Peyer's patch (tissue), 4 donors: ENCODE results near the gene KCNMA1. TPM values are rescaled to one million over a fixed set of nuclear protein-coding genes. Genes with fewer than 3 reads are reported as not detected.
A peak's percentile ranks its signal among the peaks of the same experiment; 100 is the strongest.

Source experiments
- DNase-seq, 3 donors: peaks; one replicate each; pipeline ENCODE4 v3.0.0-alpha.2; 2017 to 2019
- H3K27ac ChIP-seq, 4 donors: fragments of 200-600 bp; sonication (generic); one replicate each; pipeline ENCODE4 v1.5.1; 2016 to 2019
- H3K27me3 ChIP-seq, 2 donors: fragments of 200-600 bp; sonication (generic); one replicate each; pipeline ENCODE4 v1.5.1; 2019
- H3K36me3 ChIP-seq, 3 donors: fragments of 200-600 bp; sonication (generic); one replicate each; pipeline ENCODE4 v1.5.1; 2016 to 2019
- H3K4me1 ChIP-seq, 4 donors: fragments of 200-600 bp; sonication (generic); one replicate each; pipeline ENCODE4 v1.5.1; 2016 to 2019
- H3K4me3 ChIP-seq, 4 donors: fragments of 200-600 bp; sonication (generic); 1 replicate in 3 of 4; 2 replicates in 1 of 4; pipeline ENCODE4 v1.5.1; 2016 to 2019; ENCODE audit warnings: mild to moderate bottlenecking in 1 of 4
- H3K9me3 ChIP-seq, 4 donors: fragments of 200-600 bp; sonication (generic); one replicate each; pipeline ENCODE4 v1.5.1; 2016 to 2019; ENCODE audit warnings: mild to moderate bottlenecking in 1 of 4
- POLR2A ChIP-seq, 2 donors: fragments of 450-650 bp; IDR thresholded peaks; one replicate each; pipeline ENCODE4 v1.5.1; 2017; ENCODE audit warnings: antibody characterized with exemption in 2 of 2, mild to moderate bottlenecking in 2 of 2, moderate library complexity in 2 of 2
- total RNA-seq, 4 donors: library from RNA; depleted of rRNA; stranded (reverse); fragments of >200 nt; gene quantifications; one replicate each; pipeline ENCODE4 v1.1.0, GENCODE V29; 2016
- TF ChIP-seq, protein P1 (sequence below), 6 experiments: fragments of 450-650 bp in 4 of 6; fragments of 200-600 bp in 2 of 6; sonication (generic) in 1 of 6; IDR thresholded peaks; one replicate each; pipeline ENCODE4 v1.5.1; 2017 to 2019; ENCODE audit warnings: antibody characterized with exemption in 6 of 6, mild to moderate bottlenecking in 3 of 6, moderate library complexity in 1 of 6

The KCNMA1 gene
- total RNA-seq, 4 donors from 2014 or later: 17.8 to 29.1 (median 23.9) TPM

DNA sequence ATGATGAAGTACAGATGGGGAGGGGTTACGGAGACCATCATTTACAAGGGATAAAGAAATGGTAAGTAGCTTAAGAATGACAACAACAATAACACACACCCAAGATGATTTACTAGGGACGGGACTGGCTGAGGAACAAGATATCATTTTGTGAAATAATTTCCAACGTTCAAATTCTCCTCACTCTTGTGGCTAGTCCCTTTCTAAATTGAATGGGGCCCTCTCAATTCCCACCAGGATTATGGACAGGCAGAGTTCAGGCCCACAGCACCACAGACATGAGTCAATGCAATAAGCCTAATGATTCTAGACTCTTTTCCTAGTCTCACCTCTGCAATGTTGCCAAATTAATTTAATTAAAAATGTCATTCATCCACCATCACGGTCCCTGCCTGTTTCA is 448.1 kb downstream of the KCNMA1 start:
- H3K4me3 ChIP-seq: no peak overlapping the region
- H3K9me3 ChIP-seq: no peaks in the 10 kb centered on the region
- H3K27ac ChIP-seq: no peak overlapping the region

DNA sequence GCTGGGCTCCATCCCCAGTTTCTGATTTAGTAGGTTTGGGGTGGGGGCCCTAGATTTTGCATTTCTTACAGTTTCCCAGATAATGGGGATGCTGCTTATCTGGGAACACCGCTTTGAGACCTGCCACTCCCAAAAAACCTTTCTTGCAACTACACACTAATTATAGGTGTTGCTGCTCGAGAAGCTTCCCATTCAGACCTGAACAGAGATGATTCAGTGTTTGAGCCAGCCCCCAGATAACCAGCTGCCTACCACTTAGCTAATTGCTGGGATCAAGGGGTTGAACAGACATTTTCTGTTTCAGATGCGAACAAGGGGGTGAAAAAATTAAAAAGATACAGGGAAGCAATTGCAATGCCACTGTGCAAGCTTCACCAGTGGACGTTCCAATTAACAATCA is 448.5 kb downstream of the KCNMA1 start:
- no peak for DNase-seq
- Histone ChIP-seq H3K4me1 (no peaks in the 10 kb centered on the region), H3K9me3 (no peaks in the 10 kb centered on the region), H3K27ac (no peak overlapping the region), H3K4me3 (no peak overlapping the region), H3K36me3 (no peaks in the 10 kb centered on the region), H3K27me3 (no peaks in the 10 kb centered on the region)
- TF ChIP-seq, protein P1, sequence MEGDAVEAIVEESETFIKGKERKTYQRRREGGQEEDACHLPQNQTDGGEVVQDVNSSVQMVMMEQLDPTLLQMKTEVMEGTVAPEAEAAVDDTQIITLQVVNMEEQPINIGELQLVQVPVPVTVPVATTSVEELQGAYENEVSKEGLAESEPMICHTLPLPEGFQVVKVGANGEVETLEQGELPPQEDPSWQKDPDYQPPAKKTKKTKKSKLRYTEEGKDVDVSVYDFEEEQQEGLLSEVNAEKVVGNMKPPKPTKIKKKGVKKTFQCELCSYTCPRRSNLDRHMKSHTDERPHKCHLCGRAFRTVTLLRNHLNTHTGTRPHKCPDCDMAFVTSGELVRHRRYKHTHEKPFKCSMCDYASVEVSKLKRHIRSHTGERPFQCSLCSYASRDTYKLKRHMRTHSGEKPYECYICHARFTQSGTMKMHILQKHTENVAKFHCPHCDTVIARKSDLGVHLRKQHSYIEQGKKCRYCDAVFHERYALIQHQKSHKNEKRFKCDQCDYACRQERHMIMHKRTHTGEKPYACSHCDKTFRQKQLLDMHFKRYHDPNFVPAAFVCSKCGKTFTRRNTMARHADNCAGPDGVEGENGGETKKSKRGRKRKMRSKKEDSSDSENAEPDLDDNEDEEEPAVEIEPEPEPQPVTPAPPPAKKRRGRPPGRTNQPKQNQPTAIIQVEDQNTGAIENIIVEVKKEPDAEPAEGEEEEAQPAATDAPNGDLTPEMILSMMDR (IDR thresholded peaks at IDR 0.05): no peak

More for the DNA sequence above, 448.1 kb downstream of the KCNMA1 start:
- H3K4me1 ChIP-seq: no peaks in the 10 kb centered on the region
- TF ChIP-seq, protein P1 (IDR thresholded peaks at IDR 0.05): no peak
- no peak for TF ChIP-seq POLR2A (IDR thresholded peaks at IDR 0.05)
- no peaks in the 10 kb centered on the region for H3K27me3 ChIP-seq
- DNase-seq: no peak
- H3K36me3 ChIP-seq: no peaks in the 10 kb centered on the region

DNA sequence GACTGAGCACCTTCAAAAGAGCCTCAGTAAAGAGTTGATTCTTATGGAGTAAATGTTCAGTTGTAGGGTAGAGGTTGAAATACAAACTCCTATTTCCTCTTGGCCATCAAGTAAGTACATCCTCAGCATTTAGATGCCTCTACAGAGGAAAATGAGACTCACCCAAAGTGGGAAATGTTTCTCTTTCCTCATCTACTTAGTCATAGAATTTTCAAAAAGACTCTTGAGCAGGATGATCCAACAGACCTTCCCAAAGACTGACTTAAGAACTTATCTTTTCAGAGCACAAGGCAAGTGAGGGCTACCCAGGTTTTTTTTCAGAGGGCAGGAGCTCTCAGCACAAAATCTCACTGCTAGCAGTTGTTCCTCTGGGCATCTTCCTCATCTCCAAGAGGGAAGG is 449.1 kb downstream of the KCNMA1 start:
- Histone ChIP-seq H3K27me3 (no peaks in the 10 kb centered on the region), H3K4me1 (no peaks in the 10 kb centered on the region), H3K4me3 (no peak overlapping the region), H3K9me3 (no peaks in the 10 kb centered on the region), H3K27ac (peak overlapping the region in 1 of 4 donors; percentile 22), H3K36me3 (no peaks in the 10 kb centered on the region)
- no peak for DNase-seq
- TF ChIP-seq, protein P1 (IDR thresholded peaks at IDR 0.05): no peak
- no peak for TF ChIP-seq POLR2A (IDR thresholded peaks at IDR 0.05)

DNA sequence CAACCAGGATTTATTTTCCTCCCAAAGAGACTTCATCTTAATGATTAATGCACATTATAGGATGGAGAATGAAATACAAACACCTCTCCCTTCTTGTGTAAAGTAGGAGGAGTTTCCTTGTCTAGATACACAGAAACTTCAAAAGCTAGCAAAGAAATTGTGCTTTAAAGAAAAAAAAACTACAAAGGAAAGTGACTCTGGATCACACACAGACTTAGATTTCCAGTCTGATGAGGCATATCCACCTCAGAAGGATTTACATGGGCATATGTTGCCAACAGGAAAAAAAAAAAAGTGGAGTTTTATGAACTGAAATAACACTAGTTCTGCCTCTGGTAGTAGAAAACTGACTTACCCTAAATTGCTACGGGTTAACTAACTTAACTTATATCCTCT is 449.6 kb downstream of the KCNMA1 start:
- Histone ChIP-seq H3K36me3 (no peaks in the 10 kb centered on the region), H3K4me1 (no peaks in the 10 kb centered on the region), H3K4me3 (no peak overlapping the region), H3K27ac (peak overlapping the region in 1 of 4 donors; percentile 22), H3K9me3 (no peaks in the 10 kb centered on the region), H3K27me3 (no peaks in the 10 kb centered on the region)
- DNase-seq: no peak
- TF ChIP-seq, protein P1 (IDR thresholded peaks at IDR 0.05): no peak
- TF ChIP-seq POLR2A (IDR thresholded peaks at IDR 0.05): no peak

DNA sequence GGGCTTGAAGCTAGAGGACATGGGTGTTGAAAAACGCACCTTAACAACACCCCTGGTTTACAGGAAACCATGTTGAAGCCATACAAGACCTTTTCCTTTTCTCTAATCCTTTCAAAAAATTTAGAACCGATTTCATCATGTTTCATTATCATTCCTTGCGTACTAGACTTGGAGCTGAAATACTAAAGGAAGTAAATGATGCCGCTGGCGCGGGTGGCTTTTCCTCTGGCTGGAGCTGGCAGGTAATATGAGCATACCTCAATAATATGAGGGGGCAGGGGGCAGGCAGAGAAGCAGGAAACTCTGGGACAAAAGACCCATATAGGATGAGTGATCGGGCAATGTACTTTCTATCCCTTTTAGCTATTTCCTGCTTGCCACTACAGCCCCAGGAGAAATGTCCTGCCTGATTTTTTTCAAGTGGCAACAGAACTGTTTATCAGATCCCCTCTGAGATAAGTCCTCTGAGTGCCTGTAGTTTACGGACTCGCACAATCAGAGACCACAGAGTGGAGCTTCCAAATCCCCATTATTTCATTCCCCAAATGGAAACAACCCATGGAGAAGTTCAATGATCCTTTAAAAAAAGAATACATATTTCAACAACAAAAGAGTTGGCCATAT is 450.1 kb downstream of the KCNMA1 start:
- no peak for TF ChIP-seq POLR2A (IDR thresholded peaks at IDR 0.05)
- TF ChIP-seq, protein P1 (IDR thresholded peaks at IDR 0.05): no peak
- no peaks in the 10 kb centered on the region for H3K36me3 ChIP-seq
- no peaks in the 10 kb centered on the region for H3K27me3 ChIP-seq
- H3K4me3 ChIP-seq: no peak overlapping the region
- no peak for DNase-seq
- no peak overlapping the region for H3K27ac ChIP-seq
- H3K4me1 ChIP-seq: no peaks in the 10 kb centered on the region
- no peaks in the 10 kb centered on the region for H3K9me3 ChIP-seq

DNA sequence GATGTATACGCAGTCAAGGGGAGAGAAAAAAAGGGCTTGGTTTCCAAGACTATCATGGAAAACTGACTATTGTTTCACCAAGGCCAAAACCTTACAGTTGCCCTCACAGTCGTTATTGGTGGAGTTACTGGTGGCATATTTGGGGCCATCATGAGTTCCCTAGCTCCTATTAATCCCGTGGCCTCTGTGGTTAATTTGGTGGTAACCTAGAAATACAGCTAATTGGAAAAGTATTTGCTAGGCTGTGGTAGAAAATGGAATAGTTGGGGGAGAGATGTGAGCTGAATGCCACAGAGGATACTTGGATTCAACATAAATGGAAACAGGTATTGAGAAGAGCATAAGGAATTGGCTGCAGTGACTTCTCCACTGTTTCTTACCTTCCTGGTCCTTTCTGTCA is 450.7 kb downstream of the KCNMA1 start:
- DNase-seq: no peak
- TF ChIP-seq POLR2A (IDR thresholded peaks at IDR 0.05): no peak
- TF ChIP-seq, protein P1 (IDR thresholded peaks at IDR 0.05): no peak
- Histone ChIP-seq H3K9me3 (no peaks in the 10 kb centered on the region), H3K36me3 (no peaks in the 10 kb centered on the region), H3K4me3 (no peak overlapping the region), H3K4me1 (no peaks in the 10 kb centered on the region), H3K27me3 (no peaks in the 10 kb centered on the region), H3K27ac (no peak overlapping the region)
